HG03457 (cell line): ENCODE data around the gene NXPH4.

Source experiments
- ATAC-seq: cut with Tn5 transposase; IDR thresholded peaks from one replicate; pipeline ENCODE4 v1.9.1; 2021; ENCODE audit warnings: moderate number of reproducible peaks; ENCODE audit not compliant: unreplicated experiment

NXPH4 gene

DNA sequence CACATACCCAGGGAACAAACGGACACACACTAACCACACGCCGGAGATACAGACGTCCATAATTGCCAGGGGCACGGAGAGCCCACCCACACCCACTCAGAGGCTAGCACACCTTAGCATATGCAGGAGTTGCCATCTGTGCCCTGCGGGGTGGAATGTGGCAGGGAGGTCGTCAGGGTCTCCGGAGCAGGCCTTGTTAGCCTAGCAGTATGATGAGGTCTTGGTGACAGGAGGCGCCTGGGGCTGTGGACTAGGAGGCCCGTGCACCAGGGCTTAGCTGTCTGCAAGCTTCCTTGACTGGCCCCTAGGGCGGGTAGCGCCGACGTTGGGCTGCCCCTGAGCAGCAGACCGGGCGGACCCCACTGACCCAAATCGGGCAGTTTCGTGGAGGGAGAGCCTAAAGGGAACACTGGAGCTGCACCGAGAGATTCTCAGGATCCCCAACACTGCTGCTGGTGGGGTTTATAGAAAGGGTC lies 24.4 kb downstream of the NXPH4 start:
- no peak for ATAC-seq

DNA sequence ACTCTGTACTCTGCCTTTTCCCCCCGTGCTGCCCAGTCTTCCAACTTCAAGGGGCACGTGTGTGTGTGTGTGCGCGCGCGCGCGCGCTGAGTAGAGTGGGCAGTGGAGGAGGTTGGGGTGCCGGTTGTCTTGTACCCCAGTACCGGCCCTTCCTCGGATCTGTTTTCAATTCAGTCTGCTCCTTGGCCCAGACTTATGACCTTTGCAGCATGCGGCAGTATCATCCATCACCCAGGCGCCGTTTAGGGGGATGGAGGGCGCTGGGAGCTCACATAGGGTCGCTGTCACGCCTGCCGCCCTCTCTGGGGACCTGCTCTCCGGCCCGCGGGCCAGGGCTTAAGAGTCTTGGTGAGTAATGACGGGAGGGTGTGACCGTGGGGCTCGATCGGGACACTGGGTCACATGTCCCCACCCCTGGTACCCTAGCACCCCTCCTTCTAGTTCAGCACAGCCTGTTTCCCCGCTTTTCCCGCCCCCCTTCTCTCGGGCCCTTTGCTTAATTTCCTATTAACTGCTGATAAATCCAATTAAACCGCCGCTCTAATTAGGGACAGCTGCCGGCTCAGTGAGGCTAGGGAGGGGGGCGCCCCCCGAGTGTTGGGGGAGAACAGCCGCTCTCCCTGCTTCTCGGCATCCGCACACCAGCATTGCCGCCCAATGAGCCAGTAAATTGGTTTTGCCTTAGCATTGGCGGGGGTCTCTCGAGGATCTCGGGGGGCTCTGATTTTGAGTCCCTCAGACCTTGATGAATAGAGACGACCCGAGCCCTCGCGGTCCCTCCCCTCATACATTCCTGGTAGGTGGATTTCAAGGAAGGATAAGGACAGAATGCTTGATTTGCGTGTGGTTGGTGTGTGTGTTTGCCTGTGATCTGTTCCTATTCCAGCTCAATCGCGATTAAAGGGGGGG lies 25.1 kb downstream of the NXPH4 start:
- no peak for ATAC-seq

DNA sequence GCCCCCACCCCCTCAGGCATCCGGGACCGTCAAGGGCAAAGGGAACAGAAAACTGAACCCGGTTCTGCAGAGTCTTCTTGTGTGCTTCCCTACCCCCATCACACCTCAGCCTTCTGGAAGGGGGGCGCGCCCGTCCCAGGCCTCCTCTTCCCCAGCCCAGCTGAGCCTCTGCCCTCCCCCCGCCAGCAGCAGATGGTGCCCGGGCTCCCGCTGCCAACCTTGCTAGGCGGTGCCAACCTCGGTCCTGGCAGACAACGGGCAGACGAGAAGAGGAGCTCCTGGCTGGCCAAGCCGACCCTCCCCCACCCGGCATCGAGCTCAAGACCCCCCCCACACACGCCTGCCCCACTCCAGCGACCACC lies 25.7 kb downstream of the NXPH4 start:
- no peak for ATAC-seq

DNA sequence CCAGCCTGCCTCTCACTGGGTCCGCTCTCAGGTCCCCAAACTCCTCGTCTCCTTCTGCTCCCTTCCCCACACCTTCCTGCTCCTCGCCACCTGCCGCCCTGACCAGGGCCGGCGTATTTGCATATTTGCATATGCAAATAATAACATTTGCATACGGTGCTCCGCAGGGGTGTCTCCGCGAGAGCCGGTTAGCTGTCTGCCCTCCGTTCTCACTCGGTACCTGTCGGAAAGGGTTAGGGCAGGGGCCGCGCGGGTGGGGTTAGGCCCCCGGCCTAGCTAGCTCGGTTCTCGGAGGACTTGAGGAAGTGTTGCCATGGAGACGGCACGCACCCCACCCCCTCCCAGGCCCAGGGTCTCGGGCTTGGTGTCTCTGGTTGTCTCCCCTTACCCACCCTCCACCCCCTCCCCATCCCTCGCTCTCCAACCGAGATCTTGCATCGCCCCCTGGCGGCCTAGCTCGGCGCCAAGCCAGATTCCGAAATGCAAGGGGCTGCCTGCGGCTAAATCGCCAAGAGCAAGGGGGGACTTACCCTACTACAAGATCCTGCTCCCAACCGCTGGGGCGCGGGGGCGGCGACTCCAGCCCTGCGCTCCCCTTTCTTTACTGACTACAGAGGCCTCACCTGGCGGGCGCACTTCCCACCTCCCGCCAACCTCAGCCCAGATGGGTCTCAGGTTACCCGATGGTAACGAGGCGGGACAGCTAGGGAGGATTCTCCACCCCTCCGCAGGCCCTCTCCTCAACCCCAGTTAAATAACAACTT lies 26.3 kb downstream of the NXPH4 start:
- no peak for ATAC-seq

DNA sequence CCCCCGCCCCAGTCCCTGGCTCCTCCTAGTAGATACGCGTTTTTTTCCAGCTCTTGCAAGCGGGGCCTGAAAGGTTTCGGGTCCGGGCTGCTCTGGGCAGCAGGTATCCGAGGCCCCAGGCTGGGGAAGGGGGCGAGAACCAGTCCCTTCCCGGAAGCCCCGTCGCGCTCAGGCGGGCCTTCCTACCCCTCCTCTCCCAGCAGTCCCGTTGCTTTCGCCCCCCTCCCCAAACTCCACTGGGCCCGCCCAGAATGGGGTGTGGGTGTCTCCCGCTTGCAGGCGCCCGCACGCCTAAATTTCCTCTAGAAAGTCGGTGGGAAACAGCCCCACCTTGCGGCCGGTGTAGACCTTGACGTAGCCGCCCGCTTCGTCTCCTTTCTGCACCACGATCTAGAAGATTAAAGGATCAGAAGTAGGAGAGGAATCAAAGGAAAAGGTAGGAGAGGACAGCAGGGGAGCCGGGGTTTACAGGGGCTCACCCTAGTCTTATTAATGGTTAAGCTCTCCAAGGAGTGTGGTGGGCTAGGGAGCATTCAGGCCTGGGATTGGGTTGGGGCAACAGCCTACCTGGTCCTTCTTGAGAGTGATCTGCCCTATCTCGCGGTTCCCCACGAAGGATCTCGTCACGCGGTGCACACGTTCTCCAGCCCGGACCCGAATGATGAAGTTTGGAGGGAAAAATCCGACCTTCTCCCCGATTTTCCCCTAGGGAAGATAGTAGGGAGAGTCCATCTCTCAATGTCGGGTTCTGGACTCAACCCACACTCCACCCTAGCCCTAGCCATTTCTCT lies 27.1 kb downstream of the NXPH4 start:
- ATAC-seq: no peak

DNA sequence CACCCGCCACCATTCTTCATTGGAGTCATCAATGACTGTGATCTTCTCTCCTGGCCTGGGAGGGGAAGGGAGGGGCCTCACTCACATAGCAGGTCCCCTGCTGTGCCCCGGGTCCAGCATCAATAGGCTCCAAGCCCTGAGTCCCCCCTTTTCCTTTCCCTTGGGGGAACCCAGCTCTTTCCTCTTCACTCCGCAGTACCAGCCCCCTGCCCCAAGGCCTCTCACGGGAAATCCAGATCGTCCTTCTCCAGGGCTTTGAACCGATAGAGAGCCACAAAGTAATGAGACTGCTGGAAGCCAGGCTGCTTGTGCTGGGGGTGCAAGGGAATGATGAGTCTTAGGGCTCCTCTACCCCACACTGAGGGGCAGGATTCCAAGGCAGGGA lies 27.7 kb downstream of the NXPH4 start:
- ATAC-seq: no peak

DNA sequence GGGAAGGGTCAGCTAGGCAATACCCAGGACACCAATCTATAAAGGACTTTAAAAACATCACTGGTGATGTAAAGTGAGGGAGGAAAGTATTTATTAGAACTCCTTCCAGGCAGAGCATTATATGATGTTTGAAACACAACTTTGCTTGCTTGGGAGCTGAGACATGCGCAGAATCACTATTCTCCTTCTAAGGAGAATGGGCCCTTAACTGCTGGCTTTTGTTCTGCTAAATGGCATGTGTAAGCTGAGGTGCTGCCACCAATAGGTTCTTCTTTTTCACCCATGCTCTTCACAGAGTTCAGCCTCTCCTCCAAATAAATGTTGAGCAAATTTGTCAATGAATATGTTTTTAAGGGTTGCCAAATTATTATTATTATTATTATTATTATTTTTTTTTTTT lies 30.4 kb downstream of the NXPH4 start:
- ATAC-seq: no peak

DNA sequence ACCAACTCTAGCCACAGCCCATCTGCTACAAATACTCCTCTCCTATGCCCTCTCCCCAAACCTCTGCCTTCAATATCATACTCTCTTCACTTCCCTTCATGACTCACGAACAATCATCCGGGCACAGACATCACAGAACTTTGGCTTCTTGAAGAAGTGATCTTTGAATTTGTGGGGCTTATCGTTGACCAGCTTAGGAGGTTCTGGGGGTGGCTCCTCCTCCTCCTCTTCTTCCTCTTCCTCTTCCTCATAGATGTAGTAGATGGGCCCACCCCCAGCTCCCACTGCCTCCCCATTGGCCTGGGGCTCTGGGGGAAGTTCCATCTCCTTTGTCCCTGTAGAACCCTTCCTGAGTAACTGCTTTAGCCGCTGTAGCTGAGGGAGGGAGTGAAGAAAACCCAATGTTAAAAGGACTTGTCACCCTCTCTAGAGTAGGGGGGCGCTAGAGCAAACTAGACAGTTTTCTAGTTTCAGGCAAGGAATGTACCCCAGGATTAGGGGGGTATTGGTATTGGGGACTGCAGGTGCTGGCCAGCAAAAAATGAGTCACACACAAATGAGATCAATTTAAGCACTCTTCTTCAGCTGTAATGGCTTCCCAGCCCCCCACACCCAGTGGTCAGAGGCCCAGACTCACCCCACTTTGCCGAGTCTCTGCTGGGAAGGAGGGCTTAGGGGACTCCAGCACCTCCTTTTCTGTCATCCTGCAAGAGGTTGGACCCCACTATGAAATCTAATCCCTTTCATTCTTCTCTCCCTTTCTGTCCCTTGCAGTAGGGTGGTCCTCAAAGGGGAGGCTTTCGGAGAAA lies 32.5 kb downstream of the NXPH4 start:
- no peak for ATAC-seq

DNA sequence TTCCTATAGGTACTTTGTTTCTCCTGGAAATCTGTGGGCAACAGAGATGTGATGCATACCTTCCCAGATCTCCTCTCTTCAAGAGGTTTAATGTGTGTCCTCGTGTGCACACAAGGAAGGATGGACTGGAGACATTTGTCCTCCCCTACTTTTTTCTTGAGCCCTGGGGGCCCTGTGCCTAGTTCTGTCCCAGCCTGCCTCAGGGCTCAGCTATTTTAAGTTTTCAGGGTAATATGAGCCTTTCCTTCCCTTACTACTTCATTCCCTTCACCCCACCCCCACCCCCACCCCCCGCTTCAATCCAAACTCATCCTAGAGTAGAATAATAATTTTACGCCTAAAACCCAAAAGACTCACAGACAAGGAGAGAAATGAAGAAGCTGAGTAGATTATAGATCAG lies 33.9 kb downstream of the NXPH4 start:
- ATAC-seq: no peak

DNA sequence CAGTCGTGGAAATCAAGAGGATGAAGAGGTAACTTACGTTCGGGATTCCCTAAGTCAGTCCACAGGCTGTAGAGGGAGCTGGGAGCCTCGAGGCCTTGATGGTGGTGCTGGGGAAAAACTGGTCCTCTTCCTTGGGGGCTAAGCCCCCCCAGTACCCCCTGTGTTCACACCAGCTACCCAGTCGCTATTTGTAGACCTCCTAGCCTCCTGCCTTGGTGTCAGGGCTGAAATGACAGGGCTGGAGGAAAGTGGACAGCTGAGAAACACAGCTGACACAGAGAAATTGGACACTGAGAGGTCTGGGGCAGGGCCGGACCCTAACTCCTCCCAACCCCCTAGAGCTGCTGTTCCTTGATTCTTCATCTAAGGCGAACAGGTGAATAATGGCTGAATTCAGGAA lies 34.4 kb downstream of the NXPH4 start, which contains the start of gene STAC3:
Gene STAC3 (minus strand): TSS at position 232 of the 400 bp plus-strand sequence. CDS start 1,551 bp downstream, outside the sequence.
- ATAC-seq: no peak

DNA sequence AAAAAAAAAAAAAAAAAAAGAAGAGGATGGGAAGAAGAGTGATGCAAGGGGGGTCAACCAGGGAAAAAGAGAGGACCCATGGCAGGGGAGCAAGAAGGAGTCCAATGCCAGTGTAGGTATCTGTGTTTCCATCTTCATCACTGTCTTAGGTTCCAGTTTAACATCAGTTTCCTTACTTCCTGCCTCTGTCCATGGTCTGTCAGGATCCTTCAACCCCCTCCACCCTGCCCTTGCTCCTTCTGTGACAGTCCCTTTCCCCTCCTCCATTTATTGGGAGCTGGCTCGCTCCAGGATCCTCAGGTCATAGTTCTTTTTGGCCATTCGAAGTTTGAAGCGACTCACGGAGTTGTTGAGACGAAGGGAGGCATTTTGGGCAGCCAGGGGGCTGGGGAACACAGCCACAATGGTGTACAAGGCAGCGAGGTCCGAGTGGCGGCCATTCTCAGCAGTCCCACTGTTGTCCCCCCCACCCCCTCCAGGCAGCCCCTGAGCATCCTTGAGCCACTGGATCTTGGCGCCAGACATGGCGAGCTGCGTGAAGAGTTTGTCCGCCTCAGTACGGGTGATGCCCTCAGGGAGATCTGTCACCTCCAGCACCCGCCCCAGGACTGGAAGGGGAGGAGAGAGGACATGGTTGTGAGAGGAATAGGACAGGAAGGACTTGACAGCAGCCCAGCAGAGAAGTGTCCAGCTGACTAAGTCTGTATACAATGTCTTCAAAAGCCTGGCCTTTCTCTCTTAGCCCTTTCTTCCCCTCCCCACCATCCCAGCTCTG lies 38.1 kb downstream of the NXPH4 start:
- ATAC-seq: no peak

DNA sequence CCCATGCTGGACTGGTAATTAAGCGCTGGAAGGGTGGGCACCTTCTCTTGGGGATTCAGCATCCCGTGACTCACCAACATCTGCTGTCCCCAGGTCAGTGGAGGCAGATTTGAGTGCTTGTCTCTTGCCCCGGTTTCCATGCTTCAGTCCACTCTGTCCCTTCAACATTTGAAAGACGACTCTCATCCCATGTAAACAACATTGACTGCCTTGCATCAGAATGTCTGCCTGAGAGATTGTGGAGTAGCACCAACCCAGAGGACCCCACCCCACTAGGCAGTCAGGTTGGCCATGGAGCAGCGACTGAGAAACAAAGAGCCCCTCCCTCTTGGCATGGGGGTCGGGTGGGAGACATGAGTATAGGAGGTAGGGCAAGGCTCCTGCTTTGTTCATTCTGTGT lies 39.3 kb downstream of the NXPH4 start:
- no peak for ATAC-seq

DNA sequence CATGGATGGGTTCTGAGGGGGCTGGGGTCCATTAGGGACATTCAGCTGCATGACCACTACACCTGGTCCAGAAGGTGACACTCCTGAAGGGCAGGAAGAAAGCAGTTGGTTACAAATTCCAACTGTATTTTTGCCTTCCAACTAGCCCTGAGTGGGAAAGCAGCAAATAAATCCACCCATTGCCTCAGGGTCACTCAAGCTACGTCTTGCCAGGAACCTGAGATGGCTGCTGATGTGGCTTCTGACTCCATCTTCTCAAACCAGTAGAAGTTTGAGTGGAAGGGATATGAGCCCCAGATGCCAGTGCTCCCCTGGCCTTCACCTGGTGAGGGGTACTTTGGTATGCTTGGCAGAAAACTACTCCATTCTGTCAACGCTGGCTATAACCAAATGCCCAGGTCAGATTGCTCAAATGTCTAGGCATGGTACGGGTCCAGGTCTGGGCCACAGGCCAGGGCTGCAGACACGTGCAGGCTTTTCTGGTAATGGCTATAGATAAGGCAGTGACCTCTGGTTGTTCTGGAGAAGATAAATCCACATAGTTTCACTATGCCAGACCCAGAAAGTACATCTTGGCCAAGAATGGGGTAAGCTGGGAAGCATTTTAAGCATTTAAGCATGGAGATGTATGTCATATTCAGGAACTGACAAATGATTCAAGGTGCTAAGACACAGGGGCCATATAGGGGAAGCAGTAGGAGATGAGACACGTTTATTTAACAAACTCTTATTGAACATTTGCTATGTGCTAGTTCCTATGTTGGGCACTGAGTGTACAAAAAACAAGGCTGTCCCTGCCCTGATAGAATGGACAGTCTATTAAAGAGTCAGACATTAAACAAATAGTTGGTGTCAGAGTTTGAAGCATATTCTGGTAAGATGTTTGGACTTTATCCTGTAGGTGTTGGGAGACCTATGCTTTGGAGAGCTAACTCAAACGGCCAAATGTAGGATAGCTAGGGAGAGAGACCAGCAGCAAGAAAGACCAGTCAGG lies 42.7 kb downstream of the NXPH4 start:
- no peak for ATAC-seq

DNA sequence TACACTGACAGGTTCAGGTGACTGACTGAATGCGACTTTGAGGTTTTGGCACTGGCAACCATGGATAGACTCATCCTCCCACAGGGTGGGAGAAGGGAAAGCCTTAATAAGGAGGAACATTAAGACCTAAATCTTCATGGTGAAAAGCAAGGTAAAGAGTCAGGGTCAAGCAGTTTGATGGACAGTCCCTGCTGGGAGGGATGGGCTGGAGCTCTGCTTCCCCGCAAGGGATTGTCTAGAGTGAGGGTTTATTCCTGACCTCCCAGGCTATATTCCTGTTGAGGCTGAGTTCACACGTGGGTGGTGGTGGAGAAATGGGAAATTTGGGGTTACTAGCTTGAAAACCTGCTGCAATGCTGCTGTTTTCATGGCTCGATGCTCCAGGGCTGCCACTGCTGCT lies 43.8 kb downstream of the NXPH4 start:
- ATAC-seq: no peak

DNA sequence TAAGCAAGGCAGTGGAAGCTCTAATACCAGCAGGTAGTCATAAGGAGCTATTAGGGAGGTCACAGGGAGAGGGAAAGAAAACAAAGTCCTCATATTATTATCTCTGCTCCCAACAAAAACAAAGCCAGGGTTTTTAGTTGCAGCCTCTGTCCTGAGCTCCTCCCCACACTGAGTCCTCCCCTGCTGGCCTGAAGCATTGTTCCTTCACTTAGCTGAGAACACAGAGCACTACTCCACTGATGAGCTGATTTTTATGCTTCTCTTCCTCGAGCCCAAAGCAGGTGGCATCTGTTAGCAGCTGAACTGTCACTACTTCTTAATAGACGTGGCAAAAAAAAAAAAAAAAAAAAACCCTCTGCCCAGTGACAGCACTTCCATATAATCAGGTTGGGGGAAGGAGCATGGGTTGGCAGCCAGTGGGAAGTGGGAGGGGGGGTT lies 44.9 kb downstream of the NXPH4 start:
- ATAC-seq: no peak

DNA sequence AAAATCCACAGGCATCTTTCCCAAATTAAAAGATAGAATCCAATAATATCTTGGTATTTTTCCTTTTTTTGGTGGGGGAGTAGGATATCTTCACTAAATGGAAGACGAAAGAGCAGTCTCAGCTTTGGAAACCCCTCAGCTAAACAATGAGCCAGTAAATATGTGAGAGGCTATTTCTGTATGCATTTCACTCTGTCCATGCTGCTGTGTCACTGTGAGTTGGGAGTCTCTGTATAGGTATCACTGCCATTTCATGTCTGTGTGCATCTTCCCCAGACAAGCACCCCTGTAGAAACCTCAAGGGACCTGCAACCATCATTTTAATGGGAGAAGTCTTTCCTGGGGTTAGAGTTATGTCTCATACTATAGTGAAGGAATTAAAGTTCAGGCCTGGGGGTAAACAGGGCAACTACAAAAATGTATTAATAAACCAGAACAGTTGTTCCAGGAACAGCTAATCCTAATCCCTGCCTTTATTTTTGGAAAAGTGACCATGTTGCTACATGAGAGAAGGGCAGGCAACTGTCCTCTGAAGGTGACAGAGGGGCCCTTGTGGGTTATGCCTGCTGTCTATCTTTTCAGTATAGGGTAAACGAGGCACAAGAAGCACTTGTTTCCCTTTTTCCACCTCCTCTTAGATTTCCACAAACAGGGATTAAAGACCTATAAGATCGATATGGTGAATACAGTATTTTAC lies 45.7 kb downstream of the NXPH4 start:
- no peak for ATAC-seq

DNA sequence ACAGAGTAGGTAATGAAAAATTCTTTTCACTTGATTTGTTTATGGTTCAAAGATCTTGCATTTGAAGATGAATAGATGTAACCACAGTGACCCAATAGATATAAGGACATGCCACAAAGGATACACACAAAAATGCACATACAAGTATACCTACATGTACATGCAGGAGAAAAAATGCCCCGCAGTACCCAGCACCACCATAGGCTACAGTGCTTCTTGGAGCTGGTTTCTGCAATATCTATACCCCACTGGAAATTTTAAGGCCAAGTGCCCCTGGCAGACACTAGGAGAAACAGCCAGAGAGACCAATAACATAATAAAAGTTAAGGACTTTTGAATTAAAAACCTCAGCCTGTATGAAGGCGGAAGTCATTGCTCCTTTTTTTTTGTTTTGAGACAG lies 46.5 kb downstream of the NXPH4 start:
- no peak for ATAC-seq

DNA sequence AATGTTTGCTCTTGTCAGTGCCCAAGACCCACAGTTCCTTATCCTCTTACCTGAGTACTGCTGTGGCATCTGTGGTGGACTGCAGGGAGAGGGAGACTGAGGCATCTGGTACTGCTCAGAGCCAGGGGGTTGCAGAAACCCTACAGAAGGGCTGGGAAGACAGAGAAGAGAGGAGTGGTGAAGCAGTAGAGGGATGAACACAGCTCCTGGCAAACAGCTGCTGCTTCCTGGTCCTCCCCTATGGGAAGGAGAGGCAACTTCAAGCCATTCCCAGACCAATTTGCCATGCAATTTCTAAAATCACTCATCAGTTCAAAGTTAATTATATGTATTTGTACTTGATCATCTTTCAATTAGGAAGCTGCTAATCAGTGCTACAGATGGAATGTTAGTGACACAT lies 50.1 kb downstream of the NXPH4 start:
- ATAC-seq: no peak
